Spinal cord (tissue), 10 donors: ENCODE measurements around the gene DNAJB14. TPM values are rescaled to one million over a fixed set of nuclear protein-coding genes. Genes with fewer than 3 reads are reported as not detected.
A peak's percentile ranks its signal among the peaks of the same experiment; 100 is the strongest.

Source experiments
- DNase-seq, 6 donors: peaks; one replicate each; pipeline versions ENCODE4 v3.0.0 to v3.0.0-alpha.2; 2013 to 2015; ENCODE audit warnings: low spot score in 6 of 6, low read depth in 4 of 6
- H3K27ac ChIP-seq: one replicate; pipeline ENCODE4 v1.5.1; 2013; ENCODE audit warnings: low read depth, low read length, control low read depth
- H3K27me3 ChIP-seq: one replicate; pipeline ENCODE4 v1.6.1; 2013; ENCODE audit warnings: low read length; ENCODE audit not compliant: control insufficient read depth, insufficient read depth
- H3K36me3 ChIP-seq: one replicate; pipeline ENCODE4 v1.6.1; 2013; ENCODE audit warnings: low read length; ENCODE audit not compliant: control insufficient read depth, insufficient read depth
- H3K4me1 ChIP-seq: one replicate; pipeline ENCODE4 v1.6.1; 2013; ENCODE audit warnings: low read length; ENCODE audit not compliant: control insufficient read depth, insufficient read depth
- H3K4me3 ChIP-seq: one replicate; pipeline ENCODE4 v1.5.1; 2013; ENCODE audit warnings: low read depth, low read length, control low read depth
- H3K9me3 ChIP-seq: one replicate; pipeline ENCODE4 v1.6.1; 2013; ENCODE audit warnings: low read length; ENCODE audit not compliant: control insufficient read depth, insufficient read depth
- WGBS: methylation state at CpG from one replicate; pipeline ENCODE4 v1.1.5; 2013; ENCODE audit warnings: missing lambda C conversion rate; ENCODE audit not compliant: insufficient coverage; 5-methylcytosine and 5-hydroxymethylcytosine counted together
- polyA plus RNA-seq, 2 donors: library from polyadenylated mRNA; unstranded; fragments of 120-200 nt; gene quantifications; one replicate each; pipeline ENCODE4 v1.2.1, GENCODE V29; 2013; ENCODE audit not compliant: insufficient read length in 2 of 2
- total RNA-seq, 2 donors: library from RNA; depleted of rRNA in 1 of 2; stranded (reverse); fragments of 120-200 nt in 1 of 2; fragments of >200 nt in 1 of 2; gene quantifications; one replicate each; pipeline versions ENCODE4 v1.2.3 to v1.2.4, GENCODE V29; 2013 to 2014
- donor health status: healthy.

Gene DNAJB14
- total and polyA plus RNA-seq, 4 donors, result 20.2 to 87.7 (median 27.5) TPM

DNA sequence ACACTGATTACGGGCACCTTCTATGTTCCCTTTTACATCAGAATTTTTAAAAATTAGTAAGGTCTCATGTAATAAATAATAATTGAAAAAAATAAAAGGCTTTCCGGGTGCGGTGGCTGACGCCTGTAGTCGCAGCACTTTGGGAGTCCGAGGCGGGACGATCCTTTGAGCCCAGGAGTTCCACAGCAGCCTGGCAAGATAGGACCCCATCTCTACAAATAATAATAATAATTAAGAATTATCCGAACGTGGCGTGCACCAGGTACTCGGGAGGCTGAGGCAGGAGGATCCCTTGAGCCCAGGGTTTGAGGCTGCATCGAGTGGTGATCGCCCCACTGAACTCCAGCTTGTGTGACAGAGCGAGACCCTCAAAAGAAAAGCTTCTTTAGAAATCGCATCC lies 51.4 kb downstream of the DNAJB14 start:
- 95% methylated on average over 8 of the region's 16 CpGs for WGBS

DNA sequence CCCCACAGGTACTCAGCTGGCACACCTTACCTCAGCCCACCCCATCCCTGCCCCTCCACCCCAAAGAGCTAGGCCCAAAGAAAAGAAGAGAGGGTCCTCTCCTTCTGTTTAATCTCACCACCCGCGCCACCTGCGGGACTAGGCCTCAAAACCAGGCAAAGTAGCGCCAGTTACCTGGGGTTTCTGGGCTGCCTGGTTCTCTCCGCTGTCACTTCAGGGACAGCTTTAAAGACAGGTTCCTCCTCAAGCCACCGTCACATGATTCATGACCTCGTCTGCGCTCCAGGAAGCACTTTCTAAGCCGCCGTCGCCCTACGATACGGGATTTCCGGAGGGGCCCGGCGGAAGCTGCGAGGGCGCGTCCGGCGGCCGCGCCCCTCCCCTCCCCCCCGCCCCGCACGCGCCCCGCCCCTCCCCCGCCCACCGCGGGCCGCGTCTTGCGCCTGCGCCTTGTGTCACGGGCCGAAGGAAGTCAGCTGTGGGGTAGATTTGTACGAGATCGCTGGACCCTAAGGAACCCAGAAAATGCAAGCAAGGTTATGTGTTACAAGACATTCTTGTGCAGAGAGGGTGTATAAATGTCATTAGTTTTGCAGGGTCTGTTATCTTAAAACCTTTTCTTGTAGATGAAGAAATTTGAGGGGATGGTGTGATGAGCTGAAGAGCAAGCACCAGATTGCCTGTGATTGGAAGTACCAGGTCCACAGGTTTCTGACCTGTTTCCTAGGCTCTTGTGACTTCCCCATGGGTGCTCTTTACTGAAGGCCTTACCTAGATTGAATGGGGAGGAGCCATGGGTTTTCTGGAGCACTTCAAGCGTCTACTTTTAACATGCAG lies 52.0 kb downstream of the DNAJB14 start, which contains the start of gene LAMTOR3:
LAMTOR3 (minus strand) TSS at position 267 of the 837 bp plus-strand sequence. CDS start 464 bp downstream, outside the sequence.
- Histone ChIP-seq H3K36me3 (no peaks in the 10 kb centered on the region), H3K4me1 (peaks cover 13% of the 10 kb centered on the region), H3K4me3 (peak within 1 kb of the TSS; percentile 96), H3K9me3 (no peaks in the 10 kb centered on the region), H3K27me3 (no peaks in the 10 kb centered on the region), H3K27ac (peak within 1 kb of the TSS; percentile 70)
- peak; percentile 78 to 98 (median 84) for DNase-seq
- 0% methylated on average over 14 of the region's 40 CpGs for WGBS

More for the DNA sequence above, 51.4 kb downstream of the DNAJB14 start:
- Histone ChIP-seq H3K4me3 (peak overlapping the region; percentile 66), H3K27me3 (no peaks in the 10 kb centered on the region), H3K36me3 (no peaks in the 10 kb centered on the region), H3K4me1 (peaks cover 13% of the 10 kb centered on the region), H3K27ac (peak overlapping the region; percentile 70), H3K9me3 (no peaks in the 10 kb centered on the region)
- no peak for DNase-seq

DNA sequence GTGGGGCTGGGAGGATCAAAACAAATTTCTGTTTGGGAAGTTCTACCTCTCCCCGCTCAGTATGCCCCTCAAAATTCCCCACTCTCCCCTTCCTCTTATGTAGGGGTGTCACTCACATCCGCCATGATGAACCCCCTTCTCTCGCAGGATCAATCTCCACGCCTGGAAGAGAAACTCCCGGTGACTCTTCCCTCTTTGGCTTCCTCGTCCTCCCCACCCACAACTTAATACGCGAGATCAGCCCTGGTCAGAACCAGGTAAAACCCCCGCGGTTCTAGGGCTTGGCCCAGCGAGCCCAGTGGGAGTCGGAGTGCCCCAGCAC lies 52.6 kb downstream of the DNAJB14 start:
- H3K4me3 ChIP-seq, result peak overlapping the region; percentile 96
- H3K9me3 ChIP-seq, result no peaks in the 10 kb centered on the region
- peaks cover 2% of the 10 kb centered on the region for H3K36me3 ChIP-seq
- 2% methylated on average over 11 of the region's 12 CpGs for WGBS
- H3K27me3 ChIP-seq, result no peaks in the 10 kb centered on the region
- DNase-seq, result no peak
- peaks cover 13% of the 10 kb centered on the region for H3K4me1 ChIP-seq
- peak overlapping the region; percentile 70 for H3K27ac ChIP-seq

DNA sequence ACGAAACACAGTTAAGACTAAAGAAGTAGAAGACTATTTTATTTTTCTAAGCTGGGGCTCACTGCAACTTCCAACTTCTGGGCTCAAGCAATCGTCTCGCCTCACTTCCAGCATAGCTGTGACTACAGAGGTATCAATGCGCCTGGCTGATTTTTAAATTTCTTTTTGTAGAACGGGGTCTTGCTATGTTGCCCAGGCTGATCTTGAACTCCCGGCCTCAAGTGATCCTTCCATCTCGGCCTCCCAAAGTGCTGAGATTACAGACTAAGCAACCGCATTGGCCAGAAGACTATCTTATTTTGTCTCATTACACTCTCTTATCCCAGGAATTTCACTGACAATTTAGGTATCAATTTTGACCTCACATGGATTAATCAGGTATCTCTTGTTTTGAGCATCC lies 53.4 kb downstream of the DNAJB14 start:
- 97% methylated on average over 7 of the region's 8 CpGs for WGBS
- DNase-seq, result no peak
- Histone ChIP-seq H3K36me3 (peaks cover 3% of the 10 kb centered on the region), H3K9me3 (no peaks in the 10 kb centered on the region), H3K4me3 (peak overlapping the region; percentile 96), H3K4me1 (peaks cover 13% of the 10 kb centered on the region), H3K27me3 (no peaks in the 10 kb centered on the region), H3K27ac (no peak overlapping the region)

DNA sequence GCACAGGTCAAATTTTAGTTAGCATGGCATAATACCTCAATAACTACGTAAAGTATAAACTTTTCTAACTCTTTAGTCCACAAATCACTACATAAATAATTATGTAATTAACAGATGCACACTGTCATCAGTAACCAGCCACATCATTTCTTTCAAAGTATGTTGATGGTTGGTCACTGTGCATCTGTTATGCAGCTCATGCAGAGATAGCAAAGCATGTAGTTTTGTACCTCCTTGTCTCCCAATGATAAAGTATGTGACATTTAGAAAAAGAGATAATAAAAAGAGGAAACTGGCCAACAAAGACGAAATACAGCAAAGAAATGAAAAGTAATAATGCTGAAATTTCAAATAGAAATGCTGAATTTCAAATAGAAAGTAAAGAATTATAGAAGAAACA lies 55.1 kb downstream of the DNAJB14 start:
- DNase-seq, result no peak
- no peak overlapping the region for H3K27ac ChIP-seq
- no CpG with 5 or more reads among the region's 2 CpGs for WGBS
- no peak overlapping the region for H3K4me3 ChIP-seq
- H3K27me3 ChIP-seq, result no peaks in the 10 kb centered on the region
- H3K4me1 ChIP-seq, result peaks cover 13% of the 10 kb centered on the region
- peaks cover 3% of the 10 kb centered on the region for H3K36me3 ChIP-seq
- H3K9me3 ChIP-seq, result no peaks in the 10 kb centered on the region

DNA sequence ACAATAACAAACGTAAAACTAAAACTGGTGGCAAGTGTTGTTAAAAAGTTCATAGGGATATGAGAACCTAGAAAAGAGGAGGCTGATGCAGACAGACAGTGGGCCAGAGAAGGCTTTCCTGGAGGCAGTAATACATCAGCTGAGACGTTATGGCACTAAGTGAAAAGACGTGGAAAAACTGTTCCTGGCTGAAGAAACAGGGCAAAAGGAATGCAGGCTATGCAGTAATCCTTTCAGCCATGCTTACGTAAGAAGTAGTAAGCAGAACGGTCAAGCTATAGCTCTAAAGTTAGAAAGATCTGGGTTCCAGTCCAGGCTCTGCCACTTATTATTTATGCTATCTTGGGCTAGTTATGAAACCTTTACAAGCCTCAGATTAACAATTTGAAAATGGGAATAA lies 58.6 kb downstream of the DNAJB14 start:
- Histone ChIP-seq H3K27me3 (no peaks in the 10 kb centered on the region), H3K4me3 (no peak overlapping the region), H3K9me3 (no peaks in the 10 kb centered on the region), H3K4me1 (peaks cover 4% of the 10 kb centered on the region), H3K27ac (no peak overlapping the region), H3K36me3 (peaks cover 5% of the 10 kb centered on the region)
- WGBS, result 65% methylated on average over 2 of the region's 5 CpGs
- DNase-seq, result no peak

DNA sequence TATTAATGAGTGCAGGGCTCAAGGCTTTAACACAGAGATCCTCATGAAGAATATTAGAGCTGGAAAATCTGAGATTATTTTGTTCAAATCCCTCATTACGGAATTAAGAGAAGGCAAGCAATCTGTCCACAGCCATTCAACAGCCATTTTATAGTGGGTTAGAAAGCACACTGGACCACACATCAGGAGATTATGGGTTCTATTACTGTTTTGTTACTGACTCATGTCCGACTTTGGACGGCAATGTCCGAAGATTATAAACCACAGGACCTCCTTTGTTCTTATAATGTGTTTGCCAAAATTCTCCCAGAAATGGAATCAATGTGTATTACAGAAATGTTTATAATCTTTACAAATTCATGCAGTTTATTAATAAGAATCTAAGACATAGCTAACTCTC lies 60.3 kb downstream of the DNAJB14 start:
- Histone ChIP-seq H3K4me1 (no peaks in the 10 kb centered on the region), H3K9me3 (no peaks in the 10 kb centered on the region), H3K27ac (no peak overlapping the region), H3K27me3 (no peaks in the 10 kb centered on the region), H3K4me3 (no peak overlapping the region), H3K36me3 (peaks cover 5% of the 10 kb centered on the region)
- DNase-seq, result no peak
- WGBS, result no CpG with 5 or more reads among the region's 4 CpGs

DNA sequence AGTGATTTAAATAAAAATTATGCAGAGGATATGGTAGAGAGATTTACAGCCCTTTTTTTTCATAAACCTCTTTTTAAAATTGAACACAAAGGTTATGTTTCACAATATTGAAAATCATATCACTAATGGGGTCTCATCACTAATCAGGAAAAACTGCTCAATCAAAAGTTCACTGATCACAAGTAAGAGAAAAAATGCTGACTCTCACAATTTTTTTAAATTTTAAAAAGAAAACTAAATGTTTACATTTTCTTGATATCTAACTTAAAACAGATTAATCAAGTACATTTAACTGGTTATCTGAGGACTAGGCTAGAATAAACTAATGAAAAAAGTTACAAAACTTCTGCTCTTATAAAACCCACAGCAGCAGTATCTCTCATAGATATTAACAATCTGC lies 60.7 kb downstream of the DNAJB14 start:
- H3K27me3 ChIP-seq, result no peaks in the 10 kb centered on the region
- no peak for DNase-seq
- H3K9me3 ChIP-seq, result no peaks in the 10 kb centered on the region
- no peak overlapping the region for H3K4me3 ChIP-seq
- H3K27ac ChIP-seq, result no peak overlapping the region
- H3K36me3 ChIP-seq, result peaks cover 8% of the 10 kb centered on the region
- H3K4me1 ChIP-seq, result no peaks in the 10 kb centered on the region

DNA sequence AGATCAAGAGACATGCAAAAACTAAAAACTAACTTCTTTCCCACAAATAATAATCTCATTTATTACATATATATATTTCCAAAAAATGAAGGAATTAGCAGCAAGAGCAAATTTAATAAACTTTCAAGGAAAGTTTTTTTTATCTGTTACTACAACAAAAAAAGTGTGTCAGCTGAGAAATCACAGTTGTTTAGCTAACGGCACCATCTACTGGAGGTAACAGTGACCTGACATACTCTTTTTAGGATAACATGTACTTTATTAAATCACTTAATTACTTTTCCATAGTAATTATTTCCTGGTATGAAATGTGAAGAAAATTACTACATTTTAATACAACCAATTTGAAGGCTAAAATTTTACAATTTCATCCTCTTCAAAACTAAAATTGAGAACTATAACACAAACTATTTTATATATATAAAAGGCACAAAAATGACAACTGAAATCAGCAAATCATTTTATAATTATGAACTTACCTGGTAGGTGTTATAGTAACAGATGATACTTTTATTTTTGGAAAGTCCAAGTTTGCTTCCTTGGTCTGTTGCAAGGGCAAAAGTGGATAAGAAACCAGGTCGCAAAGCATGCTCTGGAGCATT lies 61.3 kb downstream of the DNAJB14 start:
- Histone ChIP-seq H3K9me3 (no peaks in the 10 kb centered on the region), H3K4me3 (no peak overlapping the region), H3K4me1 (no peaks in the 10 kb centered on the region), H3K27ac (no peak overlapping the region), H3K36me3 (peaks cover 13% of the 10 kb centered on the region), H3K27me3 (no peaks in the 10 kb centered on the region)
- no CpG with 5 or more reads among the region's 2 CpGs for WGBS
- peak in 5 of 6 donors; percentile 13 to 81 (median 29) for DNase-seq

DNA sequence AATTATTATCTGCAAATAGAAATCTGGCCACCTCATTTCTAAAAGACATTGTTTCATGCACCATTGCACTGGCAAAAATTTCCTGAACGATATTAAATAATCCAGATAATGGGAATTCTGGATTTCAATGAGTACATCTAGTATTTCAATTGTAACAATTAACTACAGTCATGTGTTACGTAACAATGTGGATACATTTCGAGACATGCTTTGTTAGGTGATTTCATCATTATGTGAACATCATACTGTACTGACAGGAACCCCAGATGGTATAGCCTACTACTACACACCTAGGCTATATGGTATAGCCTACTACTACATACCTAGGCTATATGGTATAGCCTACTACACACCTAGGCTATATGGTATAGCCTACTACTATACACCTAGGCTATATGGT lies 67.0 kb downstream of the DNAJB14 start:
- no peaks in the 10 kb centered on the region for H3K27me3 ChIP-seq
- no peak overlapping the region for H3K4me3 ChIP-seq
- no peak overlapping the region for H3K27ac ChIP-seq
- DNase-seq, result no peak
- H3K4me1 ChIP-seq, result no peaks in the 10 kb centered on the region
- peaks cover 9% of the 10 kb centered on the region for H3K36me3 ChIP-seq
- H3K9me3 ChIP-seq, result no peaks in the 10 kb centered on the region
- no CpG with 5 or more reads among the region's 3 CpGs for WGBS
